ENCODE data around the gene ITGA5.

Gene ITGA5

GRCh38 chr12:54349679-54350078, 69.4 kb downstream of the ITGA5 start:
- no peak for DNase-seq

GRCh38 chr12:54349036-54349435, 70.0 kb downstream of the ITGA5 start:
- no peak for DNase-seq
